Ascending aorta (tissue), 2 donors: ENCODE data around the gene ATG12. TPM values are rescaled to one million over a fixed set of nuclear protein-coding genes. Genes with fewer than 3 reads are reported as not detected.

Source experiments
- DNase-seq, 2 donors: peaks; one replicate each; pipeline ENCODE4 v3.0.0-alpha.2; 2019; ENCODE audit warnings: low spot score in 2 of 2
- H3K27ac ChIP-seq, 2 donors: fragments of 200-600 bp; sonication (generic); one replicate each; pipeline ENCODE4 v1.5.1; 2016 to 2017; ENCODE audit warnings: mild to moderate bottlenecking in 1 of 2
- H3K27me3 ChIP-seq: fragments of 200-600 bp; sonication (generic); one replicate; pipeline ENCODE4 v1.5.1; 2017
- H3K36me3 ChIP-seq, 2 donors: fragments of 200-600 bp; sonication (generic); one replicate each; pipeline ENCODE4 v1.5.1; 2016
- H3K4me1 ChIP-seq, 2 donors: fragments of 200-600 bp; sonication (generic); one replicate each; pipeline ENCODE4 v1.5.1; 2016 to 2017; ENCODE audit warnings: mild to moderate bottlenecking in 1 of 2
- H3K4me3 ChIP-seq, 2 donors: fragments of 200-600 bp; sonication (generic); one replicate each; pipeline ENCODE4 v1.5.1; 2016 to 2017; ENCODE audit warnings: mild to moderate bottlenecking in 1 of 2
- H3K9me3 ChIP-seq, 2 donors: fragments of 200-600 bp; sonication (generic); one replicate each; pipeline ENCODE4 v1.5.1; 2016
- CTCF ChIP-seq, 3 experiments: fragments of 200-600 bp in 2 of 3; fragments of 450-650 bp in 1 of 3; sonication (generic) in 2 of 3; IDR thresholded peaks; one replicate each; pipeline ENCODE4 v1.5.1; 2016 to 2019; ENCODE audit warnings: antibody characterized with exemption in 3 of 3, mild to moderate bottlenecking in 1 of 3, moderate library complexity in 1 of 3
- intact Hi-C: fragments of 100-400 bp; cut with DNase I; formaldehyde crosslinking; loops from one replicate; pipeline ENCODE4 v1.15.1; 2023
- total RNA-seq: library from RNA; depleted of rRNA; stranded (reverse); fragments of >200 nt; gene quantifications from one replicate; pipeline ENCODE4 v1.1.0, GENCODE V29; 2016

Gene ATG12
- total RNA-seq, 1 donor from 2014 or later: 30.3 TPM

DNA sequence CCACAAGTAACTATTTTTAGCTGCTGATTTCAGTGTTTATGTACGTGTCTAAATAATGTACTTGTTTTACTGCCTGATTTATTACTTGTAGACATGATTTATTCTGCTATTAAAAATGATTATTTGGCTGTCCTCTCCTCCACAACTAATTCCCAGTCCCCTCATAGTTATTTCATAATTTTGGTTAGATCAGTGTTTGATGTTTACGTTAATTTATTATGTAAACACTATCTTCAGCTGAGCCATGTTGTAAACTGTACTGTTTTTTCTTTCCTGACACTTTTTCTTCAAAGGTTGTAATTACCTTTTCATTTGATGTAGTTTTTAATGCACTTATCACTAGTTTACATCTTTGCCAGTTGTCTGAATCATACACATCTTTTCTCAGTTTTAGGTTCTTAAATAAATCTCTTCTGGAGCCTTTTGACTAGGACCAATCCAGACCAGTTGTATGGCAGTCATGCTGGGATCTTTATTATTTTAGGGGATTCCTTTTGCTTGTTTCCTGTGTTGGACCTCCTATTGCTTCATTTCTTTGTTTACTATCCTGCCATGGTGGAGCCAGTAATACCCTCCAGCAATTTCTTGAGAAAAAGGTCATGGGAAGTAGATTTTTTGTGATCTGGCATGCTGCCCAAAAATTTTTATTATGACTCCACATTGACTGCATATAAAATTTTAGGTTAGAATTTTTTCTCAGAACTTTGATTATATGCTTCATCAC is 16.4 kb upstream of the ATG12 start:
- peak overlapping the region in 1 of 2 donors; percentile 1 for H3K4me3 ChIP-seq
- intact Hi-C loops: no loop called here
- peaks cover 0 to 32% of the 10 kb centered on the region in 2 donors for H3K4me1 ChIP-seq

GRCh38 chr5:115857057-115857479 is 15.7 kb upstream of the ATG12 start:
- Histone ChIP-seq H3K9me3 (no peaks in the 10 kb centered on the region), H3K4me1 (peaks cover 0 to 33% of the 10 kb centered on the region in 2 donors), H3K27me3 (no peaks in the 10 kb centered on the region), H3K36me3 (no peaks in the 10 kb centered on the region), H3K4me3 (peak overlapping the region in 1 of 2 donors; percentile 1), H3K27ac (peak overlapping the region in 1 of 2 donors; percentile 19)
- intact Hi-C loops: no loop called here
- no peak for DNase-seq
- TF ChIP-seq CTCF (IDR thresholded peaks at IDR 0.05): no peak

More for the DNA sequence above, 16.4 kb upstream of the ATG12 start:
- TF ChIP-seq CTCF (IDR thresholded peaks at IDR 0.05): no peak
- DNase-seq: no peak
- no peaks in the 10 kb centered on the region for H3K9me3 ChIP-seq
- peak overlapping the region in 1 of 2 donors; percentile 37 for H3K27ac ChIP-seq
- H3K36me3 ChIP-seq: no peaks in the 10 kb centered on the region
- H3K27me3 ChIP-seq: no peaks in the 10 kb centered on the region

DNA sequence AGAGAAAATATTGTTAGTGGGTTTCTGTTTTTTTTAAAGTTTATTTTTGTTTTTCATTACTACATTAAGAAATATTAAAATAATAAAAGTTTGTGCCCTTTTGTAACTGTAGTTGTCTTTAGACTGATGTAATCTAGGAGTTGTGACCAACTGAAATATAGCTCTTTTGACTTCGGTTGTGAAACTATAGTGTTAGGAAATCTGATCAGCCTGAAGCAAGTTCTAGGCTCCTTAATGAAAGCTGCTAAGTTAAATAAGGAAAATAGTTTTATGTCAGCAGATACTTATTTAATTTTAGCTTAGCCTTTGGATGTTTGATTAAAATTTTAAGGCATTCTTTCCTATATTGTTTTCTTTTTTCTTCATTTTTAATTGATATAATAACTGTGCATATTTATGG is 14.6 kb upstream of the ATG12 start:
- intact Hi-C loops: no loop called here
- no peak overlapping the region for H3K27ac ChIP-seq

GRCh38 chr5:115854139-115854538 is 12.8 kb upstream of the ATG12 start:
- no peak overlapping the region for H3K27ac ChIP-seq
- intact Hi-C loops: no loop called here
- H3K36me3 ChIP-seq: no peaks in the 10 kb centered on the region
- peaks cover 0 to 41% of the 10 kb centered on the region in 2 donors for H3K4me1 ChIP-seq
- H3K27me3 ChIP-seq: no peaks in the 10 kb centered on the region
- no peak for DNase-seq
- no peaks in the 10 kb centered on the region for H3K9me3 ChIP-seq
- no peak overlapping the region for H3K4me3 ChIP-seq
- no peak for TF ChIP-seq CTCF (IDR thresholded peaks at IDR 0.05)

More for the DNA sequence above, 14.6 kb upstream of the ATG12 start:
- no peaks in the 10 kb centered on the region for H3K9me3 ChIP-seq
- H3K4me3 ChIP-seq: no peak overlapping the region
- H3K27me3 ChIP-seq: no peaks in the 10 kb centered on the region
- peaks cover 0 to 42% of the 10 kb centered on the region in 2 donors for H3K4me1 ChIP-seq
- no peak for TF ChIP-seq CTCF (IDR thresholded peaks at IDR 0.05)
- DNase-seq: no peak
- H3K36me3 ChIP-seq: no peaks in the 10 kb centered on the region

- intact Hi-C loops: no loop called here
- H3K27ac ChIP-seq: peak overlapping the region; percentile 41 to 56
- TF ChIP-seq CTCF (IDR thresholded peaks at IDR 0.05): no peak
- H3K4me3 ChIP-seq: peak overlapping the region; percentile 11 to 35
- no peaks in the 10 kb centered on the region for H3K36me3 ChIP-seq
- no peak for DNase-seq
- H3K9me3 ChIP-seq: no peaks in the 10 kb centered on the region
- no peaks in the 10 kb centered on the region for H3K27me3 ChIP-seq
- peaks cover 0 to 16% of the 10 kb centered on the region in 2 donors for H3K4me1 ChIP-seq
These were observed 9.5 kb upstream of the ATG12 start for GRCh38 chr5:115850744-115851416.
